ENCODE measurements around the gene E2F3.
"Not testable (repeated sequence)": the region's sequence is repeated elsewhere in the genome, so short reads cannot be mapped to it uniquely, and the experiment has no call there.

E2F3 gene

GRCh38 chr6:20467437-20467836, 65.8 kb downstream of the E2F3 start:
- no peak for DNase-seq

GRCh38 chr6:20468209-20468608, 66.5 kb downstream of the E2F3 start:
- no peak for DNase-seq

- DNase-seq, result no peak
Observed at GRCh38 chr6:20472748-20473147, 71.1 kb downstream of the E2F3 start.

- DNase-seq, result no peak
Observed at GRCh38 chr6:20473518-20473917, 71.8 kb downstream of the E2F3 start.

- no peak for DNase-seq
Observed at GRCh38 chr6:20474874-20475542, 73.3 kb downstream of the E2F3 start.

- DNase-seq, result no peak
Observed at GRCh38 chr6:20476501-20477043, 74.9 kb downstream of the E2F3 start.

GRCh38 chr6:20477485-20477884, 75.8 kb downstream of the E2F3 start:
- no peak for DNase-seq

GRCh38 chr6:20479060-20479459, 77.4 kb downstream of the E2F3 start:
- no peak for DNase-seq

- DNase-seq, result no peak
Observed at GRCh38 chr6:20479526-20479925, 77.8 kb downstream of the E2F3 start.

- no peak for DNase-seq
Observed at GRCh38 chr6:20481281-20481680, 79.6 kb downstream of the E2F3 start.

- peak in 1 of 51 donors; percentile 11 for DNase-seq
Observed at GRCh38 chr6:20483887-20484497, 82.3 kb downstream of the E2F3 start.

- DNase-seq, result no peak
Observed at GRCh38 chr6:20486641-20487040, 85.0 kb downstream of the E2F3 start.

- no peak for DNase-seq
Observed at GRCh38 chr6:20487669-20488375, 86.1 kb downstream of the E2F3 start.

GRCh38 chr6:20490591-20490990, 88.9 kb downstream of the E2F3 start:
- DNase-seq, result no peak

- no peak for DNase-seq
Observed at GRCh38 chr6:20492099-20492498, 90.4 kb downstream of the E2F3 start.

GRCh38 chr6:20497216-20498040, 95.7 kb downstream of the E2F3 start:
- DNase-seq, result peak in 1 of 51 donors; percentile 0

- DNase-seq, result no peak
Observed at GRCh38 chr6:20498041-20498385, 96.3 kb downstream of the E2F3 start.

- no peak for DNase-seq
Observed at GRCh38 chr6:20509212-20509611, 107.5 kb downstream of the E2F3 start.

GRCh38 chr6:20511852-20512251, 110.2 kb downstream of the E2F3 start:
- no peak for DNase-seq

- not testable (repeated sequence) for DNase-seq
Observed at GRCh38 chr6:20525208-20525607, 123.5 kb downstream of the E2F3 start.

- DNase-seq, result not testable (repeated sequence)
Observed at GRCh38 chr6:20529086-20529448, 127.4 kb downstream of the E2F3 start.

GRCh38 chr6:20532881-20533280, 131.2 kb downstream of the E2F3 start:
- no peak for DNase-seq

Measured in hypothalamus (tissue), 51 donors.